Right lobe of liver (tissue), 6 donors: ENCODE results near the gene PEMT. TPM values are rescaled to one million over a fixed set of nuclear protein-coding genes. Genes with fewer than 3 reads are reported as not detected.

ENCODE experiments used
- ATAC-seq, 4 donors: fragments of 200-7000 bp; cut with Tn5 transposase; one replicate each; pipeline ENCODE4 v1.9.1; 2020; ENCODE audit warnings: mild to moderate bottlenecking in 4 of 4, moderate library complexity in 4 of 4
- DNase-seq, 3 donors: peaks; one replicate each; pipeline ENCODE4 v3.0.0-alpha.2; 2020
- H3K27ac ChIP-seq, 3 donors: fragments of 200-600 bp; one replicate each; pipeline ENCODE4 v1.8.0; 2022
- H3K27me3 ChIP-seq, 2 donors: fragments of 200-600 bp; one replicate each; pipeline ENCODE4 v1.8.0; 2022
- H3K36me3 ChIP-seq, 4 donors: fragments of 200-600 bp; sonication (generic) in 1 of 4; one replicate each; pipeline versions ENCODE4 v1.5.1 to v1.8.0; 2017 to 2022; ENCODE audit warnings: control low read depth in 1 of 4
- H3K4me1 ChIP-seq, 4 donors: fragments of 200-600 bp; sonication (generic) in 1 of 4; one replicate each; pipeline versions ENCODE4 v1.5.1 to v1.8.0; 2017 to 2022; ENCODE audit warnings: control low read depth in 1 of 4
- H3K4me3 ChIP-seq, 3 donors: fragments of 200-600 bp; one replicate each; pipeline ENCODE4 v1.8.0; 2022
- H3K9me3 ChIP-seq, 4 donors: fragments of 200-600 bp; sonication (generic) in 1 of 4; one replicate each; pipeline versions ENCODE4 v1.5.1 to v1.8.0; 2017 to 2022; ENCODE audit warnings: control low read depth in 1 of 4
- POLR2A ChIP-seq: fragments of 450-650 bp; IDR thresholded peaks from one replicate; pipeline ENCODE4 v1.6.1; 2017; ENCODE audit warnings: antibody characterized with exemption, mild to moderate bottlenecking
- WGBS: methylation state at CpG from one replicate; pipeline ENCODE4 v1.1.6; 2018; ENCODE audit warnings: low coverage, low lambda C conversion rate; ENCODE audit not compliant: insufficient coverage; ENCODE audit errors: missing lambda C conversion rate; 5-methylcytosine and 5-hydroxymethylcytosine counted together
- intact Hi-C, 2 donors: fragments of 100-400 bp; cut with DNase I; formaldehyde crosslinking; loops; one replicate each; pipeline versions ENCODE4 v1.11.2 to v1.14.1; 2022
- total RNA-seq, 6 experiments: library from RNA; depleted of rRNA in 2 of 6; stranded (reverse); fragments of >200 nt in 2 of 6; fragmentation: NEBNext Ultra II Directional in 3 of 6; extraction: Animal tissue kit (Norgen Biotek cat#: 25700) in 3 of 6; gene quantifications; one replicate each; pipeline versions ENCODE4 v1.1.0 to v1.2.4, GENCODE V29; 2016 to 2023
- TF ChIP-seq, protein P1 (sequence below), 4 donors: fragments of 200-600 bp in 3 of 4; fragments of 450-650 bp in 1 of 4; IDR thresholded peaks; one replicate each; pipeline versions ENCODE4 v1.5.1 to v1.8.0; 2016 to 2022; ENCODE audit warnings: antibody characterized with exemption in 4 of 4, mild to moderate bottlenecking in 2 of 4
- donor health status: DM: no; HTN: yes; CAD: no.
- donor health status: DM: no; HTN: no; CAD: no.
- donor health status: DM: no; HTN: no; CAD: no.
- donor health status: DM: no; HTN: yes; CAD: no.
- donor health status: DM: no; HTN: yes; CAD: no.

The PEMT gene
- total RNA-seq, 6 experiments from 2014 or later, result 92.4 to 184 (median 170) TPM

DNA sequence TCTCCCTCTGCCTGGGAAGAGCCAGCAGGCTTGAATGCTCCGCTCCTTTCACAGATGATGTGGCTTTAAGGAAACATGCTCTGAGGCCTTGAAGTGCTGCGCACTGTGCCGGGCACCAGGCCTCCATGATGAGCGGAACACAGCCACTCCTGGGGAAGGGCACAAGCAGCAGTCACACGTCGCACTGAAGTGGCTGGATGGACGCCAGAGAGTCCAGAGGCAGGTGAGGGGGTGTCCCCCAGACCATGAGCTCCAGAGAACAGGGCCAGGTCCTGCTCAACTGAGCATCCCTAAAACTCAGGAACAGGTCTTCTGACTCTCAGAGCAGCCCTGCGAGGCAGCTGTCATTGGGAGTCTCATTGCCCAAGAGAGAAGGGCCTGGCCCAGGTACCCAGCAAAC is 35.6 kb downstream of the PEMT start:
- Histone ChIP-seq H3K9me3 (no peaks in the 10 kb centered on the region), H3K27me3 (no peaks in the 10 kb centered on the region), H3K36me3 (no peaks in the 10 kb centered on the region), H3K27ac (no peak overlapping the region), H3K4me3 (no peak overlapping the region), H3K4me1 (peaks cover 0 to 26% (median 13%) of the 10 kb centered on the region in 4 donors)
- ATAC-seq, result no peak
- intact Hi-C loops, result no loop called here
- TF ChIP-seq, protein P1, sequence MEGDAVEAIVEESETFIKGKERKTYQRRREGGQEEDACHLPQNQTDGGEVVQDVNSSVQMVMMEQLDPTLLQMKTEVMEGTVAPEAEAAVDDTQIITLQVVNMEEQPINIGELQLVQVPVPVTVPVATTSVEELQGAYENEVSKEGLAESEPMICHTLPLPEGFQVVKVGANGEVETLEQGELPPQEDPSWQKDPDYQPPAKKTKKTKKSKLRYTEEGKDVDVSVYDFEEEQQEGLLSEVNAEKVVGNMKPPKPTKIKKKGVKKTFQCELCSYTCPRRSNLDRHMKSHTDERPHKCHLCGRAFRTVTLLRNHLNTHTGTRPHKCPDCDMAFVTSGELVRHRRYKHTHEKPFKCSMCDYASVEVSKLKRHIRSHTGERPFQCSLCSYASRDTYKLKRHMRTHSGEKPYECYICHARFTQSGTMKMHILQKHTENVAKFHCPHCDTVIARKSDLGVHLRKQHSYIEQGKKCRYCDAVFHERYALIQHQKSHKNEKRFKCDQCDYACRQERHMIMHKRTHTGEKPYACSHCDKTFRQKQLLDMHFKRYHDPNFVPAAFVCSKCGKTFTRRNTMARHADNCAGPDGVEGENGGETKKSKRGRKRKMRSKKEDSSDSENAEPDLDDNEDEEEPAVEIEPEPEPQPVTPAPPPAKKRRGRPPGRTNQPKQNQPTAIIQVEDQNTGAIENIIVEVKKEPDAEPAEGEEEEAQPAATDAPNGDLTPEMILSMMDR (IDR thresholded peaks at IDR 0.05), result no peak
- no peak for TF ChIP-seq POLR2A
- no CpG with 5 or more reads among the region's 8 CpGs for WGBS
- no peak for DNase-seq

DNA sequence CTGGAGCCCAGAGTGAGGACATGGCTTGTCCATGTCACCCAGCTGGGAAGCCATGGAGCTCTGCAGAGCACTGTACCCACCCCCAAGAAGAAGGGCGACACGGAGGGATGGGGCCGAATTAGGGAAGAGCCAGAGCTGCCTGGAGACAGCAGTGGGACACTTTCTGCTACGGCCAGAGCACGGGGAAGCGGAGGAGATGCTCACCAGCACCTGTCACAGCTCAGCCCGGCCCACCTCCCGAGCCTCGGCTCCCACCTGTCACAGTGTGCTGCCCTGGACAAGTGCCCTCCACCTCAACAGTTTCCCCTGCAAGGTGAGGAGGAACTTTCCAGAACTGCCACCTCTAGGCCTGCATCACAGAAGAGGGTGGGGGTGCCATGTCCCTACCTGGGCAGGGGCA is 36.4 kb downstream of the PEMT start:
- H3K27ac ChIP-seq, result no peak overlapping the region
- no peak overlapping the region for H3K4me3 ChIP-seq
- intact Hi-C loops, result no loop called here
- DNase-seq (no peak), ATAC-seq (no peak)
- 80% methylated on average over 2 of the region's 9 CpGs for WGBS
- H3K36me3 ChIP-seq, result no peaks in the 10 kb centered on the region
- TF ChIP-seq POLR2A, result no peak
- TF ChIP-seq, protein P1 (IDR thresholded peaks at IDR 0.05), result no peak
- no peaks in the 10 kb centered on the region for H3K27me3 ChIP-seq
- H3K4me1 ChIP-seq, result peaks cover 0 to 18% (median 9%) of the 10 kb centered on the region in 4 donors
- H3K9me3 ChIP-seq, result no peaks in the 10 kb centered on the region

DNA sequence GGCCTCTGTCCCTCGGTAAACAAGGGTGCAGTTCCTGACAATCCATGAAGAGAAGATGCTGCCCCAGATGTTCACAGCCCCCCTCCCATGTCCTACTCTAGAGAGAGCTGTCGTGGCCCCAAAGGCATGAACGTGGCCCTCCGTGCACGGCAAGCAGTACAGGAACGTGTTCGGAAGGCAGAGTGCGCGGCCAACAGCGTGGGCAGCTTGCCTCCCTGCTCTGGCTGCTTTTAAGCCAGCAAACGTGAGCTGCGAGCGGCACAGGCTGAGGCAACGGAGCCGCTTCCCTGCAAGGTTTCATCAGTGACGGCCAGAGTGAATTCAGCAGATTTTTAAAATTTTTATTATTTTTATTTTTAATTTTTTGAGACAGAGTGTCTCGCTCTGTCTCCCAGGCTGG is 37.2 kb downstream of the PEMT start:
- Histone ChIP-seq H3K9me3 (no peaks in the 10 kb centered on the region), H3K36me3 (no peaks in the 10 kb centered on the region), H3K27ac (no peak overlapping the region), H3K4me1 (peaks cover 0 to 9% (median 4%) of the 10 kb centered on the region in 4 donors), H3K4me3 (no peak overlapping the region), H3K27me3 (no peaks in the 10 kb centered on the region)
- no peak for DNase-seq
- 86% methylated on average over 9 of the region's 17 CpGs for WGBS
- intact Hi-C loops, result no loop called here
- TF ChIP-seq, protein P1 (IDR thresholded peaks at IDR 0.05), result no peak
- no peak for TF ChIP-seq POLR2A
- ATAC-seq, result no peak

DNA sequence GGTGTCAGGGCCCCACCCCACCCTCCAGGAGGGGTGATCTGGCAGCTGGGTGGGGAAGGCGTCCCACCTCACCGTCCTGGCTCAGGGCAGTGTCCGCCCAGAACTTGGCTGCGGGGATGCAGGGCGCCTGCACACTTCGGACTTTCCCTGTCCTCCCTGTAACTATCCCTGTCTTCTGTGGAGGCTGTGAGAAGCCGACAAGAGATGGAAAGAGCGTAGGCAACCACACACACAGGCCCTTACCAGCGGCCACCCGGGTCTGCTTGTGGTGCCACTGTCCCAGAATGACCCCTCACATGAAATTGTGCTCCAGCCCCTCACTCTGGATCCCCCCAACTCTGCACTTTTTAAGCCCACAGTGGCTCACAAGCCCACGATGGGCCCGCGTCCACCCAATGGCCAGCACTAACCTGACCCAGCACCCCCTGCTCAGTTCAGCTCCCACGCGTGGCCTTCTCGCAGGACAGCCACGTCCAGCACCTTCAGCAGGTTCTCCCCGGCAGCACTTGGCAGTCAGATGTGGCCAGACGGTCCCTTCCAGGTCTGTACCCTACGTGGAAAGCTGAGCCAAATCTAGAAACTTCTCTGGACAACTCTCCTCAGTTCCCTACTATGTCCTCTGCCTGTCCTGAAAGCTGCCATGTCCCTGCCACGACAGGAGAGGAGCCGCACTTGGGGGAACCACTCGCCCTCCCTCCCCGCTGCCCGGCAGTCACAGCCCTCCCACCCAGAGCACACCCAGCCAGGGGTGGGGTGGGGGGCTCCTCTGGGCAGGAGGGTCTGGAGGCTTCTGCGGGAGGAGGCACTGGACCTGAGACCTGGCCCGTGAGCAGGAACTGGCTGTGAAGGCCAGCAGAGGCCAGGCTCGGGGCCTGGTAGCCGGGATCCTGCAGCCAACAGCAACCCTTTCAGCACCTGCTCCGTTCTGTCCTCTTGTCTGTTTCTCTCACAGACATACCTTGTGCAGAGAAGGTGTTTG is 38.0 kb downstream of the PEMT start:
- WGBS, result 86% methylated on average over 5 of the region's 30 CpGs
- intact Hi-C loops, result no loop called here
- no peaks in the 10 kb centered on the region for H3K9me3 ChIP-seq
- H3K27me3 ChIP-seq, result no peaks in the 10 kb centered on the region
- peaks cover 0 to 2% (median under 1%) of the 10 kb centered on the region in 4 donors for H3K4me1 ChIP-seq
- H3K36me3 ChIP-seq, result no peaks in the 10 kb centered on the region
- DNase-seq (no peak), ATAC-seq (no peak)
- H3K27ac ChIP-seq, result no peak overlapping the region
- TF ChIP-seq, protein P1 (IDR thresholded peaks at IDR 0.05), result no peak
- no peak for TF ChIP-seq POLR2A
- no peak overlapping the region for H3K4me3 ChIP-seq
